Gastroesophageal sphincter (tissue), 4 donors: ENCODE measurements around the gene SFR1. TPM values are rescaled to one million over a fixed set of nuclear protein-coding genes. Genes with fewer than 3 reads are reported as not detected.

Experiments
- ATAC-seq: fragments of 150-250 bp; one replicate; pipeline ENCODE4 v1.9.1; 2016; ENCODE audit warnings: mild to moderate bottlenecking, moderate library complexity
- H3K27ac ChIP-seq, 4 donors: fragments of 200-600 bp; sonication (generic) in 3 of 4; 1 replicate in 3 of 4; 2 replicates in 1 of 4; pipeline ENCODE4 v1.5.1; 2016 to 2019
- H3K27me3 ChIP-seq: fragments of 200-600 bp; sonication (generic); one replicate; pipeline ENCODE4 v1.5.1; 2019
- H3K36me3 ChIP-seq, 2 donors: fragments of 200-600 bp; sonication (generic); one replicate each; pipeline ENCODE4 v1.5.1; 2019; ENCODE audit warnings: control low read depth in 1 of 2
- H3K4me1 ChIP-seq, 3 donors: fragments of 200-600 bp; sonication (generic); 1 replicate in 2 of 3; 2 replicates in 1 of 3; pipeline ENCODE4 v1.5.1; 2016 to 2019; ENCODE audit warnings: control low read depth in 2 of 3
- H3K4me3 ChIP-seq, 2 donors: fragments of 200-600 bp; sonication (generic); one replicate each; pipeline ENCODE4 v1.5.1; 2019; ENCODE audit warnings: mild to moderate bottlenecking in 1 of 2, moderate library complexity in 1 of 2
- H3K9me3 ChIP-seq, 3 donors: fragments of 200-600 bp; sonication (generic); one replicate each; pipeline ENCODE4 v1.5.1; 2017 to 2019; ENCODE audit warnings: control low read depth in 2 of 3
- EP300 ChIP-seq: sonication (generic); formaldehyde crosslinking; IDR thresholded peaks from one replicate; pipeline ENCODE4 v1.6.1; 2017; ENCODE audit warnings: antibody characterized with exemption, mild to moderate bottlenecking
- POLR2A ChIP-seq, 2 donors: fragments of 450-650 bp; IDR thresholded peaks; one replicate each; pipeline ENCODE4 v1.6.1; 2017; ENCODE audit warnings: antibody characterized with exemption in 2 of 2, mild to moderate bottlenecking in 2 of 2, moderate library complexity in 1 of 2
- POLR2AphosphoS5 ChIP-seq: sonication (generic); formaldehyde crosslinking; IDR thresholded peaks from one replicate; pipeline ENCODE4 v1.6.1; 2017; ENCODE audit warnings: antibody characterized with exemption
- WGBS, 2 donors: methylation state at CpG; one replicate each; pipeline ENCODE4 v1.1.5; 2018; ENCODE audit warnings: low coverage in 1 of 2; 5-methylcytosine and 5-hydroxymethylcytosine counted together
- total RNA-seq, 4 donors: library from RNA; depleted of rRNA; stranded (reverse); fragments of >200 nt; gene quantifications; one replicate each; pipeline ENCODE4 v1.1.0, GENCODE V29; 2016
- TF ChIP-seq, protein P1 (sequence below), 4 experiments: fragments of 200-600 bp in 2 of 4; fragments of 450-650 bp in 2 of 4; sonication (generic) in 1 of 4; IDR thresholded peaks; one replicate each; pipeline ENCODE4 v1.5.1; 2017 to 2019; ENCODE audit warnings: antibody characterized with exemption in 4 of 4, mild to moderate bottlenecking in 2 of 4, moderate library complexity in 2 of 4

SFR1 gene
- total RNA-seq, 4 donors from 2014 or later: 5.3 to 12.7 (median 9.8) TPM

DNA sequence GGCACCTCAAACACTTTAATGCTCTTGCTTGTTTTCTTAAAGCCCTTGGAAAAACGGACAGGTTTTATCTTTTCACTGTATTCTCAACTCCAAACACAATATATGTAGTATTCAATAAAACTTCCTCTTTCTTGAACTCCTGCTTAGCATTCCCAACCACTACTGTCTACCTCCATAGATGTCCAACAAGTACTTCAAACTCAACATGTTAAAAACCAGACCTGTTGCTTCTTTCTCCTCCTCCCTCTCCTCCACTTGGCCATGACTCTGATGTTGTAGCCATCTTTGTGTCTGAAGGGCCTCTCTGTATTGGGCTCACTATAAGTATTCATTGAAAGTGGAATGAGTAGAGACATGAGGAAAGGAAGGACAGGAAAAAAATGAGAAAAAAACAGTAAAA, 20.1 kb upstream of the SFR1 start:
- no peak overlapping the region for H3K4me3 ChIP-seq
- H3K36me3 ChIP-seq: no peaks in the 10 kb centered on the region
- peaks cover 0 to 3% (median 0%) of the 10 kb centered on the region in 3 donors for H3K4me1 ChIP-seq
- WGBS, 2 donors: 40 to 75% methylated on average over 1 of the region's 1 CpG
- ATAC-seq: no peak
- H3K27ac ChIP-seq: no peak overlapping the region
- no peaks in the 10 kb centered on the region for H3K27me3 ChIP-seq
- no peak for TF ChIP-seq POLR2AphosphoS5
- TF ChIP-seq POLR2A (IDR thresholded peaks at IDR 0.05): no peak
- TF ChIP-seq, protein P1, sequence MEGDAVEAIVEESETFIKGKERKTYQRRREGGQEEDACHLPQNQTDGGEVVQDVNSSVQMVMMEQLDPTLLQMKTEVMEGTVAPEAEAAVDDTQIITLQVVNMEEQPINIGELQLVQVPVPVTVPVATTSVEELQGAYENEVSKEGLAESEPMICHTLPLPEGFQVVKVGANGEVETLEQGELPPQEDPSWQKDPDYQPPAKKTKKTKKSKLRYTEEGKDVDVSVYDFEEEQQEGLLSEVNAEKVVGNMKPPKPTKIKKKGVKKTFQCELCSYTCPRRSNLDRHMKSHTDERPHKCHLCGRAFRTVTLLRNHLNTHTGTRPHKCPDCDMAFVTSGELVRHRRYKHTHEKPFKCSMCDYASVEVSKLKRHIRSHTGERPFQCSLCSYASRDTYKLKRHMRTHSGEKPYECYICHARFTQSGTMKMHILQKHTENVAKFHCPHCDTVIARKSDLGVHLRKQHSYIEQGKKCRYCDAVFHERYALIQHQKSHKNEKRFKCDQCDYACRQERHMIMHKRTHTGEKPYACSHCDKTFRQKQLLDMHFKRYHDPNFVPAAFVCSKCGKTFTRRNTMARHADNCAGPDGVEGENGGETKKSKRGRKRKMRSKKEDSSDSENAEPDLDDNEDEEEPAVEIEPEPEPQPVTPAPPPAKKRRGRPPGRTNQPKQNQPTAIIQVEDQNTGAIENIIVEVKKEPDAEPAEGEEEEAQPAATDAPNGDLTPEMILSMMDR (IDR thresholded peaks at IDR 0.05): no peak
- TF ChIP-seq EP300: no peak
- no peaks in the 10 kb centered on the region for H3K9me3 ChIP-seq

DNA sequence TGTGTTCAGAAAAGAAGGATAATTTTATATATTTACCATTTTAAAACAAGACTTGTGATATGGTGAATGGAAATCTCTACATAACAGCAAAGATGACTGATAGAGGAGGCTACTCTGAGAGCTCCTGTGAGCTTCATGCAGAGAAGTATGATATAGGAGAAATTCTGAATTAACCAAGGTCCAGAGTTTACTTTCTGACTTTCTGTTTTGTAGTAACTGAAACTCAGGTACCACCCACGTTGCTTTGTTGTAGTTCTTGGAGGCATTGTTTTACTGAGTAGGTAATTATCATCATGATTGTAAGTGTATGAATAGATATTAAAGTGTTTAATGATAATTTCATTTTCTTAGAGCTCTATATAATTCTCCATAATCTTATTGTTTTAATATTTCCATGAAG, 18.0 kb upstream of the SFR1 start:
- Histone ChIP-seq H3K4me3 (no peak overlapping the region), H3K27ac (no peak overlapping the region), H3K4me1 (peaks cover 0 to 3% (median 0%) of the 10 kb centered on the region in 3 donors), H3K27me3 (no peaks in the 10 kb centered on the region), H3K9me3 (no peaks in the 10 kb centered on the region), H3K36me3 (no peaks in the 10 kb centered on the region)
- ATAC-seq: no peak
- WGBS, 2 donors: 44 to 62% methylated on average over 1 of the region's 1 CpG
- TF ChIP-seq EP300 (no peak), POLR2AphosphoS5 (no peak), POLR2A (IDR thresholded peaks at IDR 0.05) (no peak)
- TF ChIP-seq, protein P1 (IDR thresholded peaks at IDR 0.05): no peak

DNA sequence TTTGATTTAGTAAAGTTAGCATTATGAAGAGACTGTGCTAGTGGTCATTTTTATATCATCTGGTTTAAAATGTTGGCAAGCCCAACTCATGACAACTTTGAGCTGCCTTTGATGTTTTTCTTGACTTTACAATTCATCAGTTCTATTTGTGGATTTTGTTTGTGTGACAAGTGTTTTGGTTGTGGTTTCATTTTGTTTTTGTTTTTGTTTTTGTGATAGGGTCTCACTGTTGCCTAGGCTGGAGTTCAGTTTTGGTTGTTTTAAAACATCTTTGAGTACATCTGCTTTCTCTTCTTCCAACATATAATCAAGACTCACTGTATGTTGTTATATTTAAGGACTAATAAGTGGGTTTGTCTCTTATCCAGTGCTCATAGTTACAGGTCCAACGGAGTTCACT, 17.6 kb upstream of the SFR1 start:
- H3K4me1 ChIP-seq: peaks cover 0 to 3% (median 0%) of the 10 kb centered on the region in 3 donors
- H3K9me3 ChIP-seq: no peaks in the 10 kb centered on the region
- no peak overlapping the region for H3K27ac ChIP-seq
- no peak for ATAC-seq
- WGBS, 2 donors: 0% methylated on average over 1 of the region's 1 CpG
- TF ChIP-seq POLR2AphosphoS5: no peak
- no peak for TF ChIP-seq EP300
- TF ChIP-seq, protein P1 (IDR thresholded peaks at IDR 0.05): no peak
- no peak for TF ChIP-seq POLR2A (IDR thresholded peaks at IDR 0.05)
- H3K4me3 ChIP-seq: no peak overlapping the region
- no peaks in the 10 kb centered on the region for H3K27me3 ChIP-seq
- no peaks in the 10 kb centered on the region for H3K36me3 ChIP-seq

DNA sequence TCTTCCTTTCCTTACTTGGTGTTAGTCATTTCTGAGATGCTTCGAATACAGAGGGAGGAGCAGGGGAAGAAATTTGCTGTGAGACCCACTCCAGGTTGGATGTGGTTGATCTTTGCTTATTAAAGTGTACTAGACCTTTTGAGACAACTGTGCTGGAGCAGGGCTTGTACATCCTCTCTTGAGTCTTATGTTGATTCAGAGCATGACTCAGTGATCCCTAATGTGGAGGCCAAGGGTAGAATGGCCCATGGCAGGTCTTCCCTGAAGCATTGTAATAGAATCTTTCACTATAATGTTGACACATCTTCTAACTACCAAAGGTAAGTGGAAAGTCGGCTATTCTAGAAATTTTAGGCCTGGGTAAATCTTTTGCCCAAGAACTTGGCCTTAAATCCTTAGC, 17.0 kb upstream of the SFR1 start:
- H3K36me3 ChIP-seq: no peaks in the 10 kb centered on the region
- no peak overlapping the region for H3K27ac ChIP-seq
- 88 to 95% methylated on average over 1 to 2 of the region's 2 CpGs for WGBS, 2 donors
- peaks cover 0 to 3% (median 0%) of the 10 kb centered on the region in 3 donors for H3K4me1 ChIP-seq
- no peaks in the 10 kb centered on the region for H3K9me3 ChIP-seq
- H3K27me3 ChIP-seq: no peaks in the 10 kb centered on the region
- no peak for TF ChIP-seq POLR2AphosphoS5
- no peak for TF ChIP-seq EP300
- no peak for TF ChIP-seq POLR2A (IDR thresholded peaks at IDR 0.05)
- TF ChIP-seq, protein P1 (IDR thresholded peaks at IDR 0.05): no peak
- ATAC-seq: no peak
- H3K4me3 ChIP-seq: no peak overlapping the region

DNA sequence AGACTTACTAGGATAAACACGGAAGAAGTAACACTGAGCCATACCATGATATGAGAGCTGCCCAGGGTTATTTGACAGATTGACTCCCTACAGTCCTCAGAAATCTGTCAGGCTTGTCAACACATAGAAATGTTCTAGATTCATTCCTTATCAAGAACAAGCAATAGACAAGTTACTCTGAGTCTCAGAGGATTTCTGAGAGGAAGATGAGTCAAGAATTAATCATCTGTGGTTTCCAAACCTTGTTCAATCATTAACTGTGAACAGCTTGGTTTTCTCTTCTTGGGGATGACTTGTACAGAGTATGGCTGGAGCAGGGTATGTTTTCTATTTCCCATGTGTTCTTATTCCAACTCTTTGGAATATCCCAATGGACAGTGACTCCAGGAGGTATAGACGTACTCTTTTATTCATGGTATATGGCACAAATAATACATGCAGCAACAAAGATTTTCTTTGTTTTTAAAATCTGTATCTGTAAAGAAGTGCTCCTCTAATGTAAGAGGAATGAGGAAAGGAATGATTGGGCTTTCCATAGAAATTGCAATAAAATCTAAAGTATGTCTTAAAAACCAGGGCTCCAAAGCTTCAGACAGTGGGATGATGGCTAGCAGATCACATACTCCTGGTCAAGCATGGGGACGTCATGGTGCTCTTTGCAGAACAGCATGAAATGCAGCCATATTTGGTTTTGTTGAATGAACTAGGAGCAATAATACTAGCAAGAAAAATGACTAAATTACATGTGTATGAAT, 11.9 kb upstream of the SFR1 start:
- no peak for ATAC-seq
- Histone ChIP-seq H3K36me3 (no peaks in the 10 kb centered on the region), H3K4me1 (no peaks in the 10 kb centered on the region), H3K27ac (no peak overlapping the region), H3K4me3 (no peak overlapping the region), H3K9me3 (no peaks in the 10 kb centered on the region), H3K27me3 (no peaks in the 10 kb centered on the region)
- WGBS, 2 donors: 63% methylated on average over 3 of the region's 3 CpGs
- TF ChIP-seq EP300: no peak
- TF ChIP-seq POLR2AphosphoS5: no peak
- TF ChIP-seq, protein P1 (IDR thresholded peaks at IDR 0.05): no peak
- no peak for TF ChIP-seq POLR2A (IDR thresholded peaks at IDR 0.05)
